IMR-90 (cell line): Measurements from ENCODE around the gene ACE. TPM values are rescaled to one million over a fixed set of nuclear protein-coding genes. Genes with fewer than 3 reads are reported as not detected.

Experiments used
- ATAC-seq: fragments of 200-7000 bp; cut with Tn5 transposase; 2 replicates; pipeline ENCODE4 v1.9.1; 2020; ENCODE audit warnings: low read depth, mild to moderate bottlenecking, moderate library complexity
- BruUV-seq: library from RNA; stranded (reverse); fragments of 400-500 nt; replicated peaks from 2 replicates; lab custom pipeline; 2021; lab: Mats Ljungman, UMichigan
- CTCF ChIA-PET: fragments of 300-600 bp; formaldehyde crosslinking; extraction: SDS; loops from one replicate; lab custom pipeline; 2021; ENCODE audit warnings: antibody characterized with exemption; lab: Yijun Ruan, JAX
- POLR2A ChIA-PET: fragments of 300-600 bp; sonication (Branson Sonifier 250); formaldehyde crosslinking; loops from one replicate; lab custom pipeline; 2022; ENCODE audit warnings: antibody characterized with exemption; ENCODE audit not compliant: unreplicated experiment; lab: Charles Lee
- DNase-seq: peaks from one replicate; pipeline ENCODE4 v3.0.0; 2013
- H2AFZ ChIP-seq: replicated peaks from 2 replicates; pipeline ENCODE3; 2013; ENCODE audit warnings: low read length, mild to moderate bottlenecking; ENCODE audit not compliant: poor library complexity
- H2AK5ac ChIP-seq: 2 replicates; pipeline ENCODE4 v1.6.1; 2013; ENCODE audit warnings: low read depth, low read length, inconsistent platforms
- H2AK9ac ChIP-seq: replicated peaks from 2 replicates; pipeline ENCODE3; 2013; ENCODE audit warnings: mild to moderate bottlenecking, low read depth, low read length, moderate library complexity; ENCODE audit not compliant: poor library complexity
- H2BK120ac ChIP-seq: 2 replicates; pipeline ENCODE4 v1.6.1; 2013; ENCODE audit warnings: low read depth, low read length, inconsistent platforms
- H2BK15ac ChIP-seq: 3 replicates; pipeline ENCODE4 v1.6.1; 2013; ENCODE audit warnings: low read depth, low read length, inconsistent platforms
- H2BK20ac ChIP-seq: 2 replicates; pipeline ENCODE4 v1.6.1; 2013; ENCODE audit warnings: low read depth, mild to moderate bottlenecking, inconsistent platforms, low read length, moderate library complexity
- H2BK5ac ChIP-seq: 2 replicates; pipeline ENCODE4 v1.6.1; 2013; ENCODE audit warnings: mild to moderate bottlenecking, low read depth, low read length, inconsistent platforms; ENCODE audit not compliant: poor library complexity, severe bottlenecking
- H3K14ac ChIP-seq: replicated peaks from 2 replicates; pipeline ENCODE4 v1.6.1; 2013; ENCODE audit warnings: low read depth, low read length, inconsistent platforms
- H3K18ac ChIP-seq: 2 replicates; pipeline ENCODE4 v1.6.1; 2013; ENCODE audit warnings: low read depth, low read length, control low read depth
- H3K23ac ChIP-seq: 2 replicates; pipeline ENCODE4 v1.6.1; 2013; ENCODE audit warnings: low read depth, low read length, inconsistent platforms
- H3K27ac ChIP-seq: 2 replicates; pipeline ENCODE4 v1.5.1; 2013; ENCODE audit warnings: mild to moderate bottlenecking, control low read depth, low read length; ENCODE audit not compliant: insufficient read depth
- H3K27me3 ChIP-seq: 2 replicates; pipeline ENCODE4 v1.6.1; 2013; ENCODE audit warnings: low read length; ENCODE audit not compliant: control insufficient read depth, insufficient read depth
- H3K36me3 ChIP-seq: 2 replicates; pipeline ENCODE4 v1.6.1; 2013; ENCODE audit warnings: low read length, mixed read lengths; ENCODE audit not compliant: control insufficient read depth, insufficient read depth
- H3K4ac ChIP-seq: 2 replicates; pipeline ENCODE4 v1.6.1; 2013; ENCODE audit warnings: low read depth, low read length, inconsistent platforms
- H3K4me1 ChIP-seq: 2 replicates; pipeline ENCODE4 v1.6.1; 2013; ENCODE audit warnings: low read length, mixed read lengths; ENCODE audit not compliant: control insufficient read depth, insufficient read depth
- H3K4me2 ChIP-seq: 2 replicates; pipeline ENCODE4 v1.6.1; 2013; ENCODE audit warnings: low read depth, mild to moderate bottlenecking, control low read depth, low read length, moderate library complexity
- H3K4me3 ChIP-seq: 2 replicates; pipeline ENCODE4 v1.5.1; 2013; ENCODE audit warnings: low read depth, mild to moderate bottlenecking, control low read depth, low read length, moderate library complexity; ENCODE audit not compliant: insufficient read depth
- H3K56ac ChIP-seq: 2 replicates; pipeline ENCODE4 v1.6.1; 2013; ENCODE audit warnings: low read length, inconsistent platforms; ENCODE audit not compliant: insufficient read depth; ENCODE audit errors: extremely low read depth
- H3K79me1 ChIP-seq, 2 experiments: 2 replicates each; pipeline ENCODE4 v1.6.1; 2013; ENCODE audit warnings: low read length in 2 of 2, inconsistent platforms in 1 of 2, low read depth in 1 of 2
- H3K9ac ChIP-seq: 2 replicates; pipeline ENCODE4 v1.6.1; 2013; ENCODE audit warnings: low read depth, low read length, control low read depth
- H3K9me1 ChIP-seq: 2 replicates; pipeline ENCODE4 v1.6.1; 2013; ENCODE audit warnings: low read length, inconsistent platforms; ENCODE audit not compliant: insufficient read depth
- H3K9me3 ChIP-seq: 2 replicates; pipeline ENCODE4 v1.6.1; 2013; ENCODE audit warnings: low read length; ENCODE audit not compliant: control insufficient read depth, insufficient read depth
- H4K20me1 ChIP-seq: 2 replicates; pipeline ENCODE4 v1.6.1; 2013; ENCODE audit warnings: low read length, inconsistent platforms; ENCODE audit not compliant: insufficient read depth
- H4K5ac ChIP-seq: 2 replicates; pipeline ENCODE4 v1.6.1; 2013; ENCODE audit warnings: mild to moderate bottlenecking, low read depth, low read length, control low read depth
- H4K8ac ChIP-seq, 2 experiments: 2 replicates each; pipeline ENCODE4 v1.6.1; 2013; ENCODE audit warnings: low read depth in 2 of 2, low read length in 2 of 2, control low read depth in 1 of 2, inconsistent platforms in 1 of 2
- H4K91ac ChIP-seq: 2 replicates; pipeline ENCODE4 v1.6.1; 2013; ENCODE audit warnings: low read depth, low read length, inconsistent platforms; ENCODE audit not compliant: insufficient read depth
- CHD1 ChIP-seq: IDR thresholded peaks from 2 replicates; pipeline ENCODE4 v1.6.1; 2012; ENCODE audit warnings: low read depth, low read length, improper control_type of control experiment
- ELK1 ChIP-seq: fragments of 150-350 bp; IDR thresholded peaks from 2 replicates; pipeline ENCODE4 v1.6.1; 2016; ENCODE audit warnings: low read depth, mild to moderate bottlenecking, low read length, moderate library complexity, borderline replicate concordance
- MAFK ChIP-seq: IDR thresholded peaks from 2 replicates; pipeline ENCODE4 v1.6.1; 2012; ENCODE audit warnings: low read depth, low read length, improper control_type of control experiment
- MAZ ChIP-seq: IDR thresholded peaks from 2 replicates; pipeline ENCODE4 v1.6.1; 2012; ENCODE audit warnings: low read depth, mild to moderate bottlenecking, low read length, improper control_type of control experiment, moderate library complexity, borderline replicate concordance
- MXI1 ChIP-seq: IDR thresholded peaks from 2 replicates; pipeline ENCODE4 v1.6.1; 2012; ENCODE audit warnings: low read depth, mild to moderate bottlenecking, low read length, moderate library complexity, borderline replicate concordance
- POLR2A ChIP-seq: IDR thresholded peaks from 2 replicates; pipeline ENCODE4 v1.6.1; 2012; ENCODE audit warnings: mild to moderate bottlenecking, low read depth, low read length
- RAD21 ChIP-seq: IDR thresholded peaks from 2 replicates; pipeline ENCODE4 v1.6.1; 2012; ENCODE audit warnings: low read length, improper control_type of control experiment
- RCOR1 ChIP-seq: IDR thresholded peaks from 2 replicates; pipeline ENCODE4 v1.6.1; 2012; ENCODE audit warnings: mild to moderate bottlenecking, low read length, improper control_type of control experiment; ENCODE audit not compliant: insufficient replicate concordance
- WGBS, 2 experiments: methylation state at CpG; one replicate each; pipeline versions ENCODE4 v1.1.5 to v1.1.7; 2013; ENCODE audit warnings: missing lambda C conversion rate in 2 of 2; ENCODE audit not compliant: insufficient read length in 1 of 2; ENCODE audit errors: extremely low coverage in 2 of 2; 5-methylcytosine and 5-hydroxymethylcytosine counted together
- dilution Hi-C: fragments of 300-500 bp; cut with HindIII; formaldehyde crosslinking; loops from one replicate; pipeline ENCODE4 v1.14.3; 2018; ENCODE audit warnings: low sequenced_read_pairs; ENCODE audit not compliant: unreplicated experiment
- in situ Hi-C: fragments of 300-500 bp; cut with MboI; formaldehyde crosslinking; loops from 3 replicates; pipeline ENCODE4 v1.14.3; 2019; ENCODE audit warnings: low sequenced_read_pairs, inconsistent platforms, mixed read lengths
- intact Hi-C: fragments of 100-400 bp; cut with micrococcal nuclease; formaldehyde crosslinking; loops from 2 replicates; pipeline ENCODE4 v1.10.0; 2022
- polyA plus RNA-seq, 3 experiments: library from polyadenylated mRNA; depleted of rRNA; stranded (reverse); fragments of >200 nt; gene quantifications; 2 replicates each; pipeline ENCODE4 v1.2.3, GENCODE V29; 2012; ENCODE audit warnings: low replicate concordance in 1 of 3
- total RNA-seq: library from RNA; depleted of rRNA; stranded (reverse); fragments of >200 nt; gene quantifications from 2 replicates; pipeline ENCODE4 v1.2.3, GENCODE V29; 2012
- TF ChIP-seq, protein P1 (sequence below): conservative IDR thresholded peaks from 2 replicates; pipeline ENCODE4 v1.5.1; 2012; ENCODE audit warnings: mild to moderate bottlenecking, low read depth, low read length, improper control_type of control experiment

ACE gene
- total and polyA plus RNA-seq, 2 of the 4 experiments (the other 2 are of a cell fraction) = 1.4 to 5.8 TPM

- no peak overlapping the region; the same call in 1 of the 2 replicates for H4K91ac ChIP-seq
- no peak overlapping the region for H3K4me2 ChIP-seq
- no peak overlapping the region for H3K4ac ChIP-seq
- POLR2A ChIA-PET = no interaction called here
- H4K8ac ChIP-seq = no peak overlapping the region
- H2AFZ ChIP-seq = peak overlapping the region; percentile 75
- H3K23ac ChIP-seq = peak overlapping the region; percentile 20; the same call in 1 of the 2 replicates
- no peak overlapping the region for H3K9ac ChIP-seq
- no peak overlapping the region for H2BK20ac ChIP-seq
- 44% methylated on average over 4 of the region's 28 CpGs; no CpG with 5 or more reads in 1 of the 2 experiments for WGBS, 2 experiments
- no peak overlapping the region for H2BK5ac ChIP-seq
- H3K56ac ChIP-seq = no peak overlapping the region
- peak overlapping the region; percentile 44 for H2AK9ac ChIP-seq
- dilution Hi-C loops (no loop called here), intact Hi-C loops (no loop called here), in situ Hi-C loops (no loop called here)
- no peak overlapping the region for H2BK15ac ChIP-seq
- H2AK5ac ChIP-seq = no peak overlapping the region
- H4K20me1 ChIP-seq = no peaks in the 10 kb centered on the region
- CTCF ChIA-PET = no interaction called here
- no peaks in the 10 kb centered on the region for H3K9me3 ChIP-seq
- H3K18ac ChIP-seq = no peak overlapping the region
- H3K4me1 ChIP-seq = peaks cover 11% of the 10 kb centered on the region
- no peak overlapping the region for H2BK120ac ChIP-seq
- no TSS peak for BruUV-seq
- H3K27ac ChIP-seq = no peak overlapping the region
- no peak overlapping the region for H4K5ac ChIP-seq
- H3K36me3 ChIP-seq = no peaks in the 10 kb centered on the region
- no peak overlapping the region for H3K4me3 ChIP-seq
- no peak for ATAC-seq
- H3K14ac ChIP-seq = no peak overlapping the region; the same call in 1 of the 2 replicates
- no peak for TF ChIP-seq ELK1
- TF ChIP-seq, protein P1, sequence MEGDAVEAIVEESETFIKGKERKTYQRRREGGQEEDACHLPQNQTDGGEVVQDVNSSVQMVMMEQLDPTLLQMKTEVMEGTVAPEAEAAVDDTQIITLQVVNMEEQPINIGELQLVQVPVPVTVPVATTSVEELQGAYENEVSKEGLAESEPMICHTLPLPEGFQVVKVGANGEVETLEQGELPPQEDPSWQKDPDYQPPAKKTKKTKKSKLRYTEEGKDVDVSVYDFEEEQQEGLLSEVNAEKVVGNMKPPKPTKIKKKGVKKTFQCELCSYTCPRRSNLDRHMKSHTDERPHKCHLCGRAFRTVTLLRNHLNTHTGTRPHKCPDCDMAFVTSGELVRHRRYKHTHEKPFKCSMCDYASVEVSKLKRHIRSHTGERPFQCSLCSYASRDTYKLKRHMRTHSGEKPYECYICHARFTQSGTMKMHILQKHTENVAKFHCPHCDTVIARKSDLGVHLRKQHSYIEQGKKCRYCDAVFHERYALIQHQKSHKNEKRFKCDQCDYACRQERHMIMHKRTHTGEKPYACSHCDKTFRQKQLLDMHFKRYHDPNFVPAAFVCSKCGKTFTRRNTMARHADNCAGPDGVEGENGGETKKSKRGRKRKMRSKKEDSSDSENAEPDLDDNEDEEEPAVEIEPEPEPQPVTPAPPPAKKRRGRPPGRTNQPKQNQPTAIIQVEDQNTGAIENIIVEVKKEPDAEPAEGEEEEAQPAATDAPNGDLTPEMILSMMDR = no peak
- no peak for TF ChIP-seq POLR2A
- no peak for TF ChIP-seq CHD1
- TF ChIP-seq RAD21 = no peak
- no peak for TF ChIP-seq MXI1
- TF ChIP-seq RCOR1 = no peak
- TF ChIP-seq MAZ = no peak
- no peak for TF ChIP-seq MAFK
- peaks cover 15% of the 10 kb centered on the region for H3K27me3 ChIP-seq
- H3K79me1 ChIP-seq = no peaks in the 10 kb centered on the region
- peak; percentile 34 for DNase-seq
- peaks cover 5% of the 10 kb centered on the region; the same call in 1 of the 2 replicates for H3K9me1 ChIP-seq
Measured at GRCh38 chr17:63475491-63476412, 1.1 kb upstream of the ACE start.
